ACHN (cell line): ENCODE measurements around the gene ZNF182.
"Not testable (repeated sequence)": the region's sequence is repeated elsewhere in the genome, so short reads cannot be mapped to it uniquely, and the experiment has no call there.

ENCODE experiments used
- DNase-seq: peaks from one replicate; pipeline ENCODE4 v3.0.0-alpha.2; 2015
- in situ Hi-C: cut with HindIII; loops from 2 replicates; pipeline ENCODE4 v1.10.0; 2017; ENCODE audit warnings: low sequenced_read_pairs, low pct_ligation_motif_present, low pct_unique_long_range_greater_than_20kb

The ZNF182 gene

GRCh38 chrX:47936224-47936939 lies 67.4 kb downstream of the ZNF182 start:
- in situ Hi-C loops = no loop called here
- no peak for DNase-seq

- DNase-seq = no peak
- in situ Hi-C loops = no loop called here
Observed at GRCh38 chrX:47933946-47934345, 69.8 kb downstream of the ZNF182 start.

GRCh38 chrX:47931970-47932369 lies 71.8 kb downstream of the ZNF182 start:
- in situ Hi-C loops, DNase-seq: not testable (repeated sequence)

- in situ Hi-C loops = no loop called here
- no peak for DNase-seq
Observed at GRCh38 chrX:47927212-47927611, 76.6 kb downstream of the ZNF182 start.
